Mucosa of descending colon (tissue), 3 donors: ENCODE data around the gene RNF39. TPM values are rescaled to one million over a fixed set of nuclear protein-coding genes. Genes with fewer than 3 reads are reported as not detected.
A peak's percentile ranks its signal among the peaks of the same experiment; 100 is the strongest.

Experiments used
- ATAC-seq: fragments of 200-7000 bp; cut with Tn5 transposase; one replicate; pipeline ENCODE4 v1.9.1; 2020; ENCODE audit warnings: mild to moderate bottlenecking, moderate library complexity
- DNase-seq, 3 donors: peaks; one replicate each; pipeline ENCODE4 v3.0.0-alpha.2; 2020
- H3K36me3 ChIP-seq: fragments of 200-600 bp; one replicate; pipeline ENCODE4 v1.8.0; 2021; ENCODE audit warnings: low read depth, mild to moderate bottlenecking
- H3K4me1 ChIP-seq: fragments of 200-600 bp; one replicate; pipeline ENCODE4 v1.8.0; 2021; ENCODE audit warnings: low read depth, mild to moderate bottlenecking
- H3K4me3 ChIP-seq: fragments of 200-600 bp; one replicate; pipeline ENCODE4 v1.8.0; 2021; ENCODE audit warnings: mild to moderate bottlenecking
- H3K9me3 ChIP-seq: fragments of 200-600 bp; one replicate; pipeline ENCODE4 v1.8.0; 2021; ENCODE audit warnings: mild to moderate bottlenecking
- intact Hi-C, 2 donors: fragments of 100-400 bp; cut with DNase I in 1 of 2; cut with micrococcal nuclease in 1 of 2; formaldehyde crosslinking; loops; one replicate each; pipeline versions ENCODE4 v1.11.0 to v1.11.1; 2022; cut with DNase I, micrococcal nuclease
- total RNA-seq, 3 donors: library from RNA; stranded (reverse); fragmentation: NEBNext Ultra II Directional in 2 of 3; extraction: Animal tissue kit (Norgen Biotek cat#: 25700) in 2 of 3; gene quantifications; one replicate each; pipeline versions ENCODE4 v1.2.1 to v1.2.4, GENCODE V29; 2021 to 2023
- TF ChIP-seq, protein P1 (sequence below): fragments of 200-600 bp; IDR thresholded peaks from one replicate; pipeline ENCODE4 v1.8.0; 2022; ENCODE audit warnings: antibody characterized with exemption, mild to moderate bottlenecking
- donor health status: DM: no; HTN: no; CAD: no; lungs with moderate emphysema.
- donor health status: DM: no; HTN: no; CAD: no.
- donor health status: DM: no; HTN: yes; CAD: no.

The RNF39 gene
- total RNA-seq, 3 donors from 2014 or later = 0.87 to 2.5 TPM; not detected in 1

DNA sequence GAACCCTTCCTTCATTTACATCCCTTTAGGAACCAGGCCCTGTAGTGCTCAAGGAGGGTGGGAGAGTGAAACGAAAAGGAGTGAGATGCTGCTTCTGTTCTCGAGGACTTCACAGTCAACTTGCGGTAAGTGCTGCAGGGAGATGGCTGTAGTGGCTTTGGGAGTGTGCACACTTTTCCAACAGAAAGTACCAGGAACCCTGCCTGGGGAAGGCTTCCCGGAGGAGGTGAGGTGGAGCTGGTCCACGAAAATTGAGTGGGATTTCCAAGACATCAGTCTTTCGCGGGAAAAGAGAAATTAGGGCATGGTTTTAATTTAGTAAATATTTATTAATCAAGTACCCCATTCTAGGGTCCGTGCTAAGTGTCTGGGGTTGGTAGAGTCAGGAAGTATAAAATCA lies 24.6 kb upstream of the RNF39 start:
- DNase-seq = no peak
- Histone ChIP-seq H3K4me1 (peaks cover 26% of the 10 kb centered on the region), H3K4me3 (no peak overlapping the region), H3K9me3 (no peaks in the 10 kb centered on the region), H3K36me3 (no peaks in the 10 kb centered on the region)
- ATAC-seq = no peak
- TF ChIP-seq, protein P1, sequence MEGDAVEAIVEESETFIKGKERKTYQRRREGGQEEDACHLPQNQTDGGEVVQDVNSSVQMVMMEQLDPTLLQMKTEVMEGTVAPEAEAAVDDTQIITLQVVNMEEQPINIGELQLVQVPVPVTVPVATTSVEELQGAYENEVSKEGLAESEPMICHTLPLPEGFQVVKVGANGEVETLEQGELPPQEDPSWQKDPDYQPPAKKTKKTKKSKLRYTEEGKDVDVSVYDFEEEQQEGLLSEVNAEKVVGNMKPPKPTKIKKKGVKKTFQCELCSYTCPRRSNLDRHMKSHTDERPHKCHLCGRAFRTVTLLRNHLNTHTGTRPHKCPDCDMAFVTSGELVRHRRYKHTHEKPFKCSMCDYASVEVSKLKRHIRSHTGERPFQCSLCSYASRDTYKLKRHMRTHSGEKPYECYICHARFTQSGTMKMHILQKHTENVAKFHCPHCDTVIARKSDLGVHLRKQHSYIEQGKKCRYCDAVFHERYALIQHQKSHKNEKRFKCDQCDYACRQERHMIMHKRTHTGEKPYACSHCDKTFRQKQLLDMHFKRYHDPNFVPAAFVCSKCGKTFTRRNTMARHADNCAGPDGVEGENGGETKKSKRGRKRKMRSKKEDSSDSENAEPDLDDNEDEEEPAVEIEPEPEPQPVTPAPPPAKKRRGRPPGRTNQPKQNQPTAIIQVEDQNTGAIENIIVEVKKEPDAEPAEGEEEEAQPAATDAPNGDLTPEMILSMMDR = no peak
- intact Hi-C loops = loop anchor here in 1 of 2 donors (10.0 kb wide), 1 partner anchor 75 kb away; no protein-coding TSS in a partner anchor

DNA sequence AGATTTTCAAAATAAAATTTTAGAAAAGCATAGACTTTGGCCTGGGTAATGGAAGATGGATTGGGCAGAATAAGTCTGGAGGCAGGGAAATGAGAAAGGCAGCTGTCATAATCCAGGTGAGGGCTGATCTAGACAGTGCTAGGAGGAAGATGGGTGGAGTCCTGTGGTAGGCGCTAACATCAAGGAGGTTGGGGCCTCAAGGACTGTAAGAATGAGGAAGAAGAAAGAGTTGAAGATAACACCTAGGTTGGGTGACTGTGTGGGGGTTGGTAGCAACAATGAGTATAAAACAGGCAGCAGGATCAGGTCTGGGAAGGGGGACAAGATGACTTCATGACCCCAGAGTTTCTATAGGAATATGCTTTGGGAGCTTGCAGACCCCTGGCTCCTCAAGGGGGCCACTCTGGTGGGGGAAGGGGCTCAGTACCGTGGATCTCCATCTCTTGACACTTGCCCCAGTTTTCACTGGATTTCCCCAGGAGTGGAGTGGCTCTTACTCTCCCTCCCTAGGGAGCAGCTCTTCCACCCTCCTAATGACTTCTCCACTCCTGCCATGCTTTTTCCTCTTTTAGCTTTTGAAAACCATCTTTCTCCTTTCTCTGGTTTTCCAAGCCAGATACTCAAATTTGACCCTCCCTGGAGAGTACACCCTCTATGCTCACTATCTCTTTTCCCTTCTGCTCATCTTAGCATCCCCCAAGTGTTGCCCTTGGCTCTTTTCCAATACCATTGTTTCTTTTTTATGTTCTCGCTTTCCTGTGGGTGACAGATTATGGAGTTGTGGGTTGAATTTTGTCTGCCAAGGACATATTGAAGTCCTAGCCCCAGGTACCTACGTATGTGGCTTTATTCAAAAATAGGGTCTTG lies 22.6 kb upstream of the RNF39 start:
- DNase-seq (peak in 1 of 3 donors; percentile 82), ATAC-seq (peak; percentile 48)
- H3K9me3 ChIP-seq = no peaks in the 10 kb centered on the region
- H3K4me3 ChIP-seq = no peak overlapping the region
- intact Hi-C loops = no loop called here
- H3K4me1 ChIP-seq = peaks cover 22% of the 10 kb centered on the region
- no peaks in the 10 kb centered on the region for H3K36me3 ChIP-seq
- TF ChIP-seq, protein P1 = no peak

DNA sequence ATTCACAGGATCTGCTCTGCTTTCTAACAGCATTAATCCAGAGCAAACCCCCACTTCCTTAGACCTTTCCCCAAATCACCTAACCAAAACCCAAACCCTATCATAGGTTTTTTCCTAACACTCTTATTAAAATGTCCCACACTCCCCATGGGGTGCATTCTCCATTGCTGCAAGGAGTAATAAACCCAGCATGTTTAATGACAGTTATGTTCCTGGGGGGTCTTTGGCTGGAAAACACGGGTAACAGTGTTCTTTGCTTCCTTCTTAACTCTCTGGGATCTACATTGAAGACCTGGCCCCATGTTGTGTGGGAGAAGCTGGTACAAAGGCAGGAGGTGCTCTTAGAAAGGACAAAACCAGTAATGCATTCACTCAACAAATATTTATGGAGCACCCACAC lies 21.3 kb upstream of the RNF39 start:
- TF ChIP-seq, protein P1 = no peak
- H3K4me1 ChIP-seq = peaks cover 22% of the 10 kb centered on the region
- ATAC-seq (no peak), DNase-seq (no peak)
- intact Hi-C loops = no loop called here
- H3K36me3 ChIP-seq = no peaks in the 10 kb centered on the region
- H3K9me3 ChIP-seq = no peaks in the 10 kb centered on the region
- H3K4me3 ChIP-seq = no peak overlapping the region

DNA sequence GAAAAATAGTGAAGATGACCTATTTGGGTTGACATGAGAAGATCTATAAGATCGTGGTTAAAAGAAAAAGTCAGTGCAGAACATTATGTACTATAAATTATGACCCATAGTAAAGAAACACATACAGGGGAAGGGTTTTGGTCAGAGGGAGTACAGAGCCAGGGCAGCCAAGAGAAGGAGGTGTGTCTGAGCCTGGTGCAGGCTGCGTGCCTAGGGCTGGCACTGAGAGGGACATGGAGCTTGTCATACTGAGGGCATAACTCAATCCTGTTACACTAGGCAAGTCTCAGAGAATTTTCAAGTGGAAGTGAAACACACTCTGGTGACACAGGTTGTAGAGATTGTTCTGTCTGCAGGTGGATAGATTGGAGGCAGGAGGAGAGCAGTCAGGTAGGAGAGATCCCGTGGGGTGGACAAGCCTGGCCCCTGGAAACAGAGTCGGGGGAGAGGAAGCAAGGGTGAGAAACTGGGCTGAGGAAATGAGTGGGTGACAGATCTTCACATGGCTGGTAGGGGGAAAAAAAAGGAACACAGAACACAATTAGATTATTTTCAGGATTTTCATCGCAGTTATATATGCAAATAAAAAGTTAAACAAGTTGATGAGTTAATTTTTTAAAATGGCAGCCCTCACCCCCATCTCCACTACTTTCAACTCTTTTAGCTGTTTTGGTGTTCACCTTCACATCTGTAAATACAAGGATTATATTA lies 18.5 kb upstream of the RNF39 start:
- Histone ChIP-seq H3K9me3 (no peaks in the 10 kb centered on the region), H3K4me3 (no peak overlapping the region), H3K4me1 (peaks cover 10% of the 10 kb centered on the region), H3K36me3 (no peaks in the 10 kb centered on the region)
- TF ChIP-seq, protein P1 = no peak
- no peak for DNase-seq
- intact Hi-C loops = no loop called here
- no peak for ATAC-seq

DNA sequence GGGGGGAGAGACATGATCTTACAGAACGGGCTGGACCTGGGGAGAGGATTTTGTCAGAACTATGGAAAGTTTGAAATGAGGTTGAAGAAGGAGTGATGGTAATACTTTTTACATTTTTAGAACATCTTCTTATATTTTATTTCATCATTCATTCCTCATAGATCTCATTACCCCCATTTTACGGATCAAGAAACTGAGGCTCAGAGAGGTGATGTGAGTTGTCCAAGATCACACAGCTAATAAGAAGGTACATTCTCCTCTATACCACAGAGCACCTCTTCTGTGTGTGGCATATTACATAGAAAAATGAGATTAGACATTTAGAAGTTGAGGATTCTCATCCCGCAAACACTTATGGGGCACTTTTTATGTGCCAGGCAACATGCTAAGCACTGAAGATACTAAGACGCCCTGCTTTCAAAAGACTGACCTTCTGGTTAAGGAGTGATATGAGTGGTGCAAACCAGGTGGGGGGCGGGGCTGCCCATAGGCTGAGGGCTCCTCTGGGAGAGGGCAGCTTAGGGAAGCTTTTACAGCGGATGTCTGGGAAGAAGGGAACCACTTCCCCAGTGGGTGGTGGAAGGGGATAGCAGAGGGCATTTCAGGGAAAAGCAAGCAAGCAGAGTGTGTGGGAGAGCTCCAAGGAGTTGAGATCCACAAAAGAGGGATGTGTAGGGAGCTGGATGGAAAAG lies 17.4 kb upstream of the RNF39 start:
- H3K4me1 ChIP-seq = peaks cover 6% of the 10 kb centered on the region
- ATAC-seq (no peak), DNase-seq (no peak)
- TF ChIP-seq, protein P1 = no peak
- no peaks in the 10 kb centered on the region for H3K36me3 ChIP-seq
- H3K4me3 ChIP-seq = no peak overlapping the region
- no peaks in the 10 kb centered on the region for H3K9me3 ChIP-seq
- intact Hi-C loops = no loop called here
